GM12878 (cell line): ENCODE results near the gene PCDHGA10.
"Not testable (repeated sequence)": the region's sequence is repeated elsewhere in the genome, so short reads cannot be mapped to it uniquely, and the experiment has no call there.

Source experiments
- BHLHE40 ChIP-seq, 2 experiments: fragments of 450-650 bp in 1 of 2; IDR thresholded peaks; 2 replicates each; pipeline ENCODE4 v1.6.1; 2011 to 2017; ENCODE audit warnings: low read depth in 2 of 2, borderline replicate concordance in 1 of 2, improper control_type of control experiment in 1 of 2, low read length in 1 of 2, mild to moderate bottlenecking in 1 of 2
- CEBPB ChIP-seq, 2 experiments: fragments of 150-350 bp in 1 of 2; IDR thresholded peaks; 2 replicates each; pipeline ENCODE4 v1.6.1; 2012 to 2014; ENCODE audit warnings: low read depth in 2 of 2, low read length in 2 of 2, borderline replicate concordance in 1 of 2, inconsistent platforms in 1 of 2
- CTCF ChIP-seq, 3 experiments: IDR thresholded peaks in 2 of 3; conservative IDR thresholded peaks in 1 of 3; 2 replicates each; pipeline ENCODE4 v1.5.1; 2011; ENCODE audit warnings: low read depth in 3 of 3, low read length in 3 of 3, mild to moderate bottlenecking in 3 of 3, control low read depth in 2 of 3, moderate library complexity in 2 of 3, inconsistent platforms in 1 of 3, mixed read lengths in 1 of 3; ENCODE audit not compliant: control insufficient read depth in 2 of 3, insufficient read depth in 1 of 3; ENCODE audit errors: extremely low read depth in 1 of 3
- EZH2 ChIP-seq: IDR thresholded peaks from 2 replicates; pipeline ENCODE4 v1.6.1; 2012; ENCODE audit warnings: low read depth, mild to moderate bottlenecking, control low read depth, inconsistent platforms, low read length, borderline replicate concordance; ENCODE audit not compliant: control insufficient read depth
- FOXM1 ChIP-seq: IDR thresholded peaks from 2 replicates; pipeline ENCODE4 v1.6.1; 2012; ENCODE audit warnings: low read depth, mild to moderate bottlenecking, inconsistent platforms, low read length, moderate library complexity
- IRF3 ChIP-seq: fragments of 450-650 bp; IDR thresholded peaks from 2 replicates; pipeline ENCODE4 v1.6.1; 2014; ENCODE audit warnings: mild to moderate bottlenecking
- MXI1 ChIP-seq: fragments of 150-350 bp; IDR thresholded peaks from 2 replicates; pipeline ENCODE4 v1.6.1; 2011; ENCODE audit warnings: low read depth, mild to moderate bottlenecking, inconsistent platforms, low read length, improper control_type of control experiment
- NRF1 ChIP-seq: conservative IDR thresholded peaks from 2 replicates; pipeline ENCODE4 v1.6.1; 2011; ENCODE audit warnings: mild to moderate bottlenecking, low read depth, low read length, improper control_type of control experiment
- PBX3 ChIP-seq: IDR thresholded peaks from 2 replicates; pipeline ENCODE4 v1.6.1; 2011; ENCODE audit warnings: mild to moderate bottlenecking, low read depth, low read length, moderate library complexity; ENCODE audit not compliant: insufficient replicate concordance
- POLR2A ChIP-seq: IDR thresholded peaks from 2 replicates; pipeline ENCODE4 v1.6.1; 2011; ENCODE audit warnings: low read depth, mild to moderate bottlenecking, low read length
- POLR2AphosphoS2 ChIP-seq: IDR thresholded peaks from 2 replicates; pipeline ENCODE4 v1.6.1; 2011; ENCODE audit warnings: low read depth, mild to moderate bottlenecking, low read length, improper control_type of control experiment, moderate library complexity
- SIN3A ChIP-seq: IDR thresholded peaks from 2 replicates; pipeline ENCODE4 v1.6.1; 2012; ENCODE audit warnings: low read depth, low read length, improper control_type of control experiment
- TBL1XR1 ChIP-seq: IDR thresholded peaks from 2 replicates; pipeline ENCODE4 v1.6.1; 2012; ENCODE audit warnings: low read depth, low read length, improper control_type of control experiment
- TF ChIP-seq, protein P1 (sequence below): IDR thresholded peaks from 2 replicates; pipeline ENCODE4 v1.6.1; 2012; ENCODE audit warnings: low read depth, low read length, improper control_type of control experiment

DNA sequence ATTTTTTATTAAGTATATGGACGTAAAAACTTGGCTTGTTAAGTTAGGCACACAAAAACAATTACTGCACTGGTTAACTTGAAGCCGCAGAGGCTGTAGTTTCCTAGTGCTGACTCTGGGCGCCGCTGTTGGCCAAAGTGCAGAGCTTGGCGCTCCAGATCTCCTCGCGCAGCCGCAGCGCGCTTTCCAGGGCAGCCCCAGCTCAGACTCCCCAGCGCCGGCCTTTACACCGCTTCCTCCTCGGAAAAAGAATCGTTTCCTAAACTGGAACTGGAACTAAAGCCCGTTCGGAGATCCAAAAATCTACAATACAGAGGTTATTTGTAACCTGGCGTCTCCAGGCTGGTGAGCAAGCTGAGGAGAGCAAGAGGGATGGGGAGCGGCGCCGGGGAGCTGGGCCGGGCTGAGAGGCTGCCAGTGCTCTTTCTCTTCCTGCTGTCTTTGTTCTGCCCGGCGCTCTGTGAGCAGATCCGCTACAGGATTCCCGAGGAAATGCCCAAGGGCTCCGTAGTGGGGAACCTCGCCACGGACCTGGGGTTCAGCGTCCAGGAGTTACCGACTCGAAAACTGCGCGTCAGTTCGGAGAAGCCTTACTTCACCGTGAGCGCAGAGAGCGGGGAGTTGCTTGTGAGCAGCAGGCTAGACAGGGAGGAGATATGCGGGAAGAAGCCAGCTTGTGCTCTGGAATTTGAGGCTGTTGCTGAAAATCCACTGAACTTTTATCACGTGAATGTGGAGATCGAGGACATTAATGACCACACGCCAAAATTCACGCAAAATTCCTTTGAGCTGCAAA is 14.8 kb upstream of the PCDHGA10 start, which contains the start of gene PCDHGB5:
- TF ChIP-seq CTCF (IDR thresholded peaks at IDR 0.05 in 2 of 3, conservative IDR thresholded peaks at IDR 0.05 in 1 of 3; ENCODE audit: control insufficient read depth in 2 of 3, extremely low read depth in 1 of 3, insufficient read depth in 1 of 3, low read depth in 3 of 3, low read length in 3 of 3): peak; percentile 40 to 57 (median 41); a peak in 5 of 6 replicates
- TF ChIP-seq TBL1XR1; MXI1; FOXM1; POLR2A; BHLHE40 (IDR thresholded peaks at IDR 0.05; ENCODE audit: borderline replicate concordance in 1 of 2, low read depth in 2 of 2, low read length in 1 of 2); IRF3; CEBPB (IDR thresholded peaks at IDR 0.05; ENCODE audit: borderline replicate concordance in 1 of 2, low read depth in 2 of 2, low read length in 2 of 2); EZH2; PBX3; SIN3A; POLR2AphosphoS2: not testable (repeated sequence)
- 0 out of 2 replicates have a peak, but pooled peaks have one; percentile 12 for TF ChIP-seq NRF1
- TF ChIP-seq, protein P1, sequence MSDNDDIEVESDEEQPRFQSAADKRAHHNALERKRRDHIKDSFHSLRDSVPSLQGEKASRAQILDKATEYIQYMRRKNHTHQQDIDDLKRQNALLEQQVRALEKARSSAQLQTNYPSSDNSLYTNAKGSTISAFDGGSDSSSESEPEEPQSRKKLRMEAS: not testable (repeated sequence)
